Keratinocyte (primary cell): ENCODE data around the gene DRC1. TPM values are rescaled to one million over a fixed set of nuclear protein-coding genes. Genes with fewer than 3 reads are reported as not detected.

ENCODE experiments used
- DNase-seq: peaks from one replicate; pipeline ENCODE4 v3.0.0-alpha.2; 2011; ENCODE audit warnings: low read depth, missing footprints, low spot score
- FAIRE-seq: peaks from 2 replicates; lab custom pipeline; 2011; peaks lifted over from hg19 to GRCh38; lab: Jason Lieb, UNC
- H2AFZ ChIP-seq: 2 replicates; pipeline ENCODE4 v1.6.0; 2012; ENCODE audit warnings: low read length, control low read depth, inconsistent platforms; ENCODE audit not compliant: control insufficient read depth
- H3K27ac ChIP-seq: 2 replicates; pipeline ENCODE4 v1.5.1; 2011; ENCODE audit warnings: low read length; ENCODE audit not compliant: control insufficient read depth, insufficient read depth
- H3K27me3 ChIP-seq: 3 replicates; pipeline ENCODE4 v1.6.0; 2011; ENCODE audit warnings: low read length; ENCODE audit not compliant: control insufficient read depth, insufficient read depth; ENCODE audit errors: extremely low read depth
- H3K36me3 ChIP-seq, 2 experiments: 2 replicates in 1 of 2; 3 replicates in 1 of 2; pipeline ENCODE4 v1.5.1; 2011; ENCODE audit warnings: low read length in 2 of 2, mild to moderate bottlenecking in 1 of 2; ENCODE audit not compliant: control insufficient read depth in 2 of 2, insufficient read depth in 2 of 2; ENCODE audit errors: extremely low read depth in 1 of 2
- H3K4me1 ChIP-seq: 3 replicates; pipeline ENCODE4 v1.5.1; 2011; ENCODE audit warnings: low read length; ENCODE audit not compliant: control insufficient read depth, insufficient read depth; ENCODE audit errors: extremely low read depth
- H3K4me2 ChIP-seq: 3 replicates; pipeline ENCODE4 v1.6.0; 2011; ENCODE audit warnings: low read depth, low read length; ENCODE audit not compliant: control insufficient read depth, insufficient read depth; ENCODE audit errors: extremely low read depth
- H3K4me3 ChIP-seq, 3 experiments: fragments of 200-600 bp in 1 of 3; sonication (generic) in 1 of 3; 2 replicates in 2 of 3; 3 replicates in 1 of 3; pipeline ENCODE4 v1.5.1; 2011 to 2016; ENCODE audit warnings: low read length in 3 of 3, mild to moderate bottlenecking in 3 of 3, control low read depth in 2 of 3, inconsistent platforms in 1 of 3, low read depth in 1 of 3, mixed read lengths in 1 of 3, mixed run types in 1 of 3, moderate library complexity in 1 of 3; ENCODE audit not compliant: control insufficient read depth in 2 of 3, insufficient read depth in 2 of 3; ENCODE audit errors: extremely low read depth in 1 of 3
- H3K79me2 ChIP-seq: 2 replicates; pipeline ENCODE4 v1.6.0; 2012; ENCODE audit warnings: low read length; ENCODE audit not compliant: control insufficient read depth, insufficient read depth
- H3K9ac ChIP-seq: 3 replicates; pipeline ENCODE4 v1.6.0; 2011; ENCODE audit warnings: low read length; ENCODE audit not compliant: control insufficient read depth, insufficient read depth; ENCODE audit errors: extremely low read depth
- H3K9me1 ChIP-seq: 3 replicates; pipeline ENCODE4 v1.6.0; 2011; ENCODE audit warnings: low read length; ENCODE audit not compliant: control insufficient read depth, insufficient read depth; ENCODE audit errors: extremely low read depth
- H3K9me3 ChIP-seq: 2 replicates; pipeline ENCODE4 v1.5.1; 2012; ENCODE audit warnings: low read depth, low read length; ENCODE audit not compliant: control insufficient read depth
- H4K20me1 ChIP-seq: 3 replicates; pipeline ENCODE4 v1.6.0; 2011; ENCODE audit warnings: low read length; ENCODE audit not compliant: control insufficient read depth, insufficient read depth; ENCODE audit errors: extremely low read depth
- EZH2 ChIP-seq: IDR thresholded peaks from one replicate; pipeline ENCODE4 v1.6.1; 2012; ENCODE audit warnings: inconsistent platforms, mild to moderate bottlenecking, low read length, moderate library complexity
- dilution Hi-C: fragments of 300-500 bp; cut with MboI; formaldehyde crosslinking; loops from one replicate; pipeline ENCODE4 v1.7.0; 2020; ENCODE audit warnings: low sequenced_read_pairs; ENCODE audit not compliant: extremely low pct_ligation_motif_present
- polyA plus RNA-seq, 5 experiments: library from polyadenylated mRNA; depleted of rRNA in 3 of 5; stranded (reverse) in 3 of 5; stranded (forward) in 1 of 5; unstranded in 1 of 5; fragments of >200 nt; gene quantifications; 1 replicate in 1 of 5; 2 replicates in 3 of 5; 3 replicates in 1 of 5; pipeline versions ENCODE4 v1.2.1 to v1.2.3, GENCODE V29; 2011 to 2012; ENCODE audit warnings: missing spikeins in 2 of 5, low read depth in 1 of 5, low replicate concordance in 1 of 5
- TF ChIP-seq, protein P1 (sequence below), 3 experiments: IDR thresholded peaks in 1 of 3; conservative IDR thresholded peaks in 1 of 3; optimal IDR thresholded peaks in 1 of 3; 2 replicates in 2 of 3; 3 replicates in 1 of 3; pipeline versions ENCODE3 to v1.5.1; 2011; ENCODE audit warnings: low read length in 3 of 3, mild to moderate bottlenecking in 3 of 3, moderate library complexity in 2 of 3, control low read depth in 1 of 3, inconsistent platforms in 1 of 3; ENCODE audit not compliant: insufficient read depth in 2 of 3; ENCODE audit errors: extremely low read depth in 1 of 3

Gene DRC1
- polyA plus RNA-seq, 1 donor (not counting 4 experiments of a cell fraction or from before 2014, with no cell fraction given): not detected

DNA sequence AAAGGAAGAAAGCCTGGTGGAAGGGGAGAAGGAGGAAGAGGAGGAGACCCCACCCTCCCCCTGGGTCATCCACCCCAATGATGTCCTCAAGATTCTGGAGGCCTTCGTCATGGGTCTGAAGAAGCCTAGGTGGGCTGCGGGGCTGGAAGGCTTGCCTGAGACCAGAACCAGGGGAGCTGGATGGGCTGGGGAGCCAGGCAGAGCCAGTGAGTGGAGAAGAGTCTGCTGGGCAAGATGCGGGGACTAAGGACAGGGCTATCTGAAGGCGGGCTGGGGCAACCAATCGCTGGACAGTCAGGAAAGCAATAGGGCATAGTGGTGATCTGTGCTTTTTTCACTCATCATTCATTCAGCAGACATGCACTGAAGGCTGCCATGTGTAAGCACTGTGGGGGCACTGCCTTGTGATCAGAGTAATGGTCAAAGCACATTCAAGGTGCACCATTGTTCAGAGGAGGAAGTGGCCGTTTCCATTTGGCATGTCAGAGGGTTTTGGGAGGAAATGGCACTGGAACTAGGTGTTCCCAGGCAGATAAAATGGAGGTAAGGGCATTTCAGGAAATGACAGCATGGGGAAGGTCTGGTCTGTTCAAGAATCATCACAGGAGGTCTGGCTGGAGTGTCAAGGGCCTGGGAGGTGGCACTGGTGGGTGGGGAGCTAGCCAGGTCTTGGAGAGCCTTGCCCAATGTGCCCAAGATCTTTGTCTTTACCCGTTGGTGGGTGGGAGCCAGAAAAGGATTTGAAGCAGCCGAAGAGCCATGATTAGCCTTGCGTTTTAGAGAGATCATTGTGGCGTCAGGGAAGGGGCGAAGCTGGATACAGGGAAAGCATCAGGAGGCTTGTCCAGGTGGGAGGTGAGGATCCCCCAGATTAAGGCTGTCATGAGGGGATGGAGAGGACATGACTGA lies 52.0 kb downstream of the DRC1 start:
- Histone ChIP-seq H3K4me1 (no peaks in the 10 kb centered on the region), H4K20me1 (no peaks in the 10 kb centered on the region), H3K9me1 (no peaks in the 10 kb centered on the region), H3K9me3 (no peaks in the 10 kb centered on the region), H3K4me2 (no peak overlapping the region), H3K9ac (no peak overlapping the region), H3K79me2 (no peaks in the 10 kb centered on the region), H2AFZ (no peak overlapping the region), H3K36me3 (no peaks in the 10 kb centered on the region), H3K27ac (no peak overlapping the region), H3K27me3 (peaks cover 5% of the 10 kb centered on the region), H3K4me3 (no peak overlapping the region)
- no peak for FAIRE-seq
- DNase-seq: no peak
- dilution Hi-C loops: no loop called here
- TF ChIP-seq EZH2: no peak
- TF ChIP-seq, protein P1, sequence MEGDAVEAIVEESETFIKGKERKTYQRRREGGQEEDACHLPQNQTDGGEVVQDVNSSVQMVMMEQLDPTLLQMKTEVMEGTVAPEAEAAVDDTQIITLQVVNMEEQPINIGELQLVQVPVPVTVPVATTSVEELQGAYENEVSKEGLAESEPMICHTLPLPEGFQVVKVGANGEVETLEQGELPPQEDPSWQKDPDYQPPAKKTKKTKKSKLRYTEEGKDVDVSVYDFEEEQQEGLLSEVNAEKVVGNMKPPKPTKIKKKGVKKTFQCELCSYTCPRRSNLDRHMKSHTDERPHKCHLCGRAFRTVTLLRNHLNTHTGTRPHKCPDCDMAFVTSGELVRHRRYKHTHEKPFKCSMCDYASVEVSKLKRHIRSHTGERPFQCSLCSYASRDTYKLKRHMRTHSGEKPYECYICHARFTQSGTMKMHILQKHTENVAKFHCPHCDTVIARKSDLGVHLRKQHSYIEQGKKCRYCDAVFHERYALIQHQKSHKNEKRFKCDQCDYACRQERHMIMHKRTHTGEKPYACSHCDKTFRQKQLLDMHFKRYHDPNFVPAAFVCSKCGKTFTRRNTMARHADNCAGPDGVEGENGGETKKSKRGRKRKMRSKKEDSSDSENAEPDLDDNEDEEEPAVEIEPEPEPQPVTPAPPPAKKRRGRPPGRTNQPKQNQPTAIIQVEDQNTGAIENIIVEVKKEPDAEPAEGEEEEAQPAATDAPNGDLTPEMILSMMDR (optimal IDR thresholded peaks at IDR 0.05 in 1 of 3, IDR thresholded peaks at IDR 0.05 in 1 of 3, conservative IDR thresholded peaks at IDR 0.05 in 1 of 3; ENCODE audit: extremely low read depth in 1 of 3, insufficient read depth in 2 of 3, low read length in 3 of 3): no peak

DNA sequence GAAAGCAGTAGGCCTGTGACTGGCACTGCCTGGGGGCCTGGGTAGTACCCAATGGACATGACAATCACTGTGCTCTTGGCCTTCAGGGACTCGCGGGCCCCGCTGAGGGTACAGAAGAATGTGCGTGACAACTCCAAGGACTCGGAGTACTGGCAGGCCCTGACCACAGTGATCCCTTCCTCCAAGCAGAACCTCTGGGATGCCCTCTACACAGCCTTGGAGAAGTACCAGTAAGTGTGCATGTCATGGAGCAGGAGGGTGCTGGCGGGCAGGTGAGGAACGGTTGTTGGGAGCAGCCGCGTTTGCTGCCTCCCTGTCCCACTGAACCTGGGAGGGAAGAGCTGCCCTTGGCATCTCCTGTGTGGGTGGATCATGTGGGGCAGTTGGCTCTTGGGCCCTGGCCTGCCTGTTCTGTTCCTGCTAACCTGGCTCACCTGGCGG lies 52.9 kb downstream of the DRC1 start:
- Histone ChIP-seq H3K27ac (no peak overlapping the region), H3K9ac (no peak overlapping the region), H3K4me2 (no peak overlapping the region), H3K9me1 (no peaks in the 10 kb centered on the region), H2AFZ (no peak overlapping the region), H3K36me3 (no peaks in the 10 kb centered on the region), H3K9me3 (no peaks in the 10 kb centered on the region), H3K4me1 (no peaks in the 10 kb centered on the region), H3K4me3 (no peak overlapping the region), H4K20me1 (no peaks in the 10 kb centered on the region), H3K27me3 (peaks cover 5% of the 10 kb centered on the region), H3K79me2 (no peaks in the 10 kb centered on the region)
- dilution Hi-C loops: no loop called here
- DNase-seq (no peak), FAIRE-seq (no peak)
- TF ChIP-seq, protein P1 (optimal IDR thresholded peaks at IDR 0.05 in 1 of 3, IDR thresholded peaks at IDR 0.05 in 1 of 3, conservative IDR thresholded peaks at IDR 0.05 in 1 of 3; ENCODE audit: extremely low read depth in 1 of 3, insufficient read depth in 2 of 3, low read length in 3 of 3): no peak
- no peak for TF ChIP-seq EZH2
